Stimulated activated CD4-positive, alpha-beta T cell treated with anti-CD3 and anti-CD28 coated beads, Interleukin-1b, Interleukin-23, amount 100 ng/mL, for 48 hours (primary cell): ENCODE data around the gene ARHGAP4.

ENCODE experiments used
- DNase-seq: peaks from one replicate; pipeline ENCODE4 v3.0.0-alpha.2; 2020

ARHGAP4 gene

GRCh38 chrX:153961292-153961691 is 35.2 kb upstream of the ARHGAP4 start:
- no peak for DNase-seq

- no peak for DNase-seq
Measured at GRCh38 chrX:153960786-153961185, 34.7 kb upstream of the ARHGAP4 start.

GRCh38 chrX:153960077-153960476 is 34.0 kb upstream of the ARHGAP4 start:
- no peak for DNase-seq

GRCh38 chrX:153959649-153960048 is 33.6 kb upstream of the ARHGAP4 start:
- DNase-seq: no peak

- DNase-seq: no peak
Measured at GRCh38 chrX:153958605-153959004, 32.5 kb upstream of the ARHGAP4 start.

GRCh38 chrX:153957224-153957623 is 31.2 kb upstream of the ARHGAP4 start:
- no peak for DNase-seq

- DNase-seq: no peak
Measured at GRCh38 chrX:153956044-153956907, 30.2 kb upstream of the ARHGAP4 start.

- no peak for DNase-seq
Measured at GRCh38 chrX:153955228-153955732, 29.2 kb upstream of the ARHGAP4 start.

- DNase-seq: no peak
Measured at GRCh38 chrX:153954558-153955227, 28.6 kb upstream of the ARHGAP4 start.

- no peak for DNase-seq
Measured at GRCh38 chrX:153953892-153954557, 28.0 kb upstream of the ARHGAP4 start.

- DNase-seq: peak; percentile 80
Measured at GRCh38 chrX:153953342-153953830, 27.3 kb upstream of the ARHGAP4 start.

GRCh38 chrX:153952373-153953026 is 26.4 kb upstream of the ARHGAP4 start:
- no peak for DNase-seq

GRCh38 chrX:153951683-153952372 is 25.8 kb upstream of the ARHGAP4 start:
- no peak for DNase-seq

- DNase-seq: no peak
Measured at GRCh38 chrX:153950127-153950526, 24.1 kb upstream of the ARHGAP4 start.

- DNase-seq: no peak
Measured at GRCh38 chrX:153948847-153949805, 23.1 kb upstream of the ARHGAP4 start.

- DNase-seq: no peak
Measured at GRCh38 chrX:153948002-153948466, 22.0 kb upstream of the ARHGAP4 start.

GRCh38 chrX:153947009-153947769 is 21.1 kb upstream of the ARHGAP4 start:
- DNase-seq: peak; percentile 82

- DNase-seq: no peak
Measured at GRCh38 chrX:153945956-153946943, 20.2 kb upstream of the ARHGAP4 start.

GRCh38 chrX:153944800-153945150 is 18.7 kb upstream of the ARHGAP4 start:
- no peak for DNase-seq
